Measurements from ENCODE around the gene NCKAP1.

- TF ChIP-seq, protein P1, sequence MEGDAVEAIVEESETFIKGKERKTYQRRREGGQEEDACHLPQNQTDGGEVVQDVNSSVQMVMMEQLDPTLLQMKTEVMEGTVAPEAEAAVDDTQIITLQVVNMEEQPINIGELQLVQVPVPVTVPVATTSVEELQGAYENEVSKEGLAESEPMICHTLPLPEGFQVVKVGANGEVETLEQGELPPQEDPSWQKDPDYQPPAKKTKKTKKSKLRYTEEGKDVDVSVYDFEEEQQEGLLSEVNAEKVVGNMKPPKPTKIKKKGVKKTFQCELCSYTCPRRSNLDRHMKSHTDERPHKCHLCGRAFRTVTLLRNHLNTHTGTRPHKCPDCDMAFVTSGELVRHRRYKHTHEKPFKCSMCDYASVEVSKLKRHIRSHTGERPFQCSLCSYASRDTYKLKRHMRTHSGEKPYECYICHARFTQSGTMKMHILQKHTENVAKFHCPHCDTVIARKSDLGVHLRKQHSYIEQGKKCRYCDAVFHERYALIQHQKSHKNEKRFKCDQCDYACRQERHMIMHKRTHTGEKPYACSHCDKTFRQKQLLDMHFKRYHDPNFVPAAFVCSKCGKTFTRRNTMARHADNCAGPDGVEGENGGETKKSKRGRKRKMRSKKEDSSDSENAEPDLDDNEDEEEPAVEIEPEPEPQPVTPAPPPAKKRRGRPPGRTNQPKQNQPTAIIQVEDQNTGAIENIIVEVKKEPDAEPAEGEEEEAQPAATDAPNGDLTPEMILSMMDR (IDR thresholded peaks at IDR 0.05) = no peak
- no peak for TF ChIP-seq POLR2A (IDR thresholded peaks at IDR 0.05)
These were observed 94.9 kb downstream of the NCKAP1 start for GRCh38 chr2:182943339-182943738.

Measured in body of pancreas (tissue), 4 donors.